Urinary bladder (tissue), 4 donors: ENCODE results near the gene WLS. TPM values are rescaled to one million over a fixed set of nuclear protein-coding genes. Genes with fewer than 3 reads are reported as not detected.

Source experiments
- DNase-seq: peaks from one replicate; pipeline ENCODE4 v3.0.0-alpha.2; 2015; ENCODE audit errors: extremely low spot score
- H3K27ac ChIP-seq: one replicate; pipeline ENCODE4 v1.5.1; 2013; ENCODE audit warnings: low read depth, mild to moderate bottlenecking, moderate library complexity
- H3K36me3 ChIP-seq: one replicate; pipeline ENCODE4 v1.6.1; 2013; ENCODE audit warnings: mild to moderate bottlenecking, moderate library complexity; ENCODE audit not compliant: insufficient read depth
- H3K4me1 ChIP-seq: one replicate; pipeline ENCODE4 v1.6.1; 2013; ENCODE audit warnings: mild to moderate bottlenecking, moderate library complexity; ENCODE audit not compliant: insufficient read depth
- H3K4me3 ChIP-seq: one replicate; pipeline ENCODE4 v1.5.1; 2013; ENCODE audit warnings: low read depth, low read length
- WGBS: extraction: QIAGEN DNeasy Blood & Tissue Kit; methylation state at CpG from one replicate; pipeline ENCODE4 v1.1.7; 2013; 5-methylcytosine and 5-hydroxymethylcytosine counted together
- polyA plus RNA-seq: library from polyadenylated mRNA; stranded (reverse); fragments of 200-250 nt; gene quantifications from one replicate; pipeline ENCODE4 v1.2.3, GENCODE V29; 2013
- total RNA-seq: library from RNA; depleted of rRNA; stranded (reverse); fragments of >200 nt; gene quantifications from one replicate; pipeline ENCODE4 v1.2.3, GENCODE V29; 2014
- donor health status: healthy with polysubstance abuse.
- donor health status: healthy.

The WLS gene
- total and polyA plus RNA-seq, 2 donors = 98.7 to 107 TPM

GRCh38 chr1:68220420-68220819, 11.9 kb downstream of the WLS start:
- H3K36me3 ChIP-seq = no peaks in the 10 kb centered on the region
- WGBS = 64% methylated on average over 4 of the region's 4 CpGs
- H3K4me1 ChIP-seq = no peaks in the 10 kb centered on the region
- no peak overlapping the region for H3K27ac ChIP-seq
- no peak for DNase-seq
- H3K4me3 ChIP-seq = no peak overlapping the region

GRCh38 chr1:68218490-68218889, 13.8 kb downstream of the WLS start:
- Histone ChIP-seq H3K4me3 (no peak overlapping the region), H3K36me3 (no peaks in the 10 kb centered on the region), H3K27ac (no peak overlapping the region), H3K4me1 (peaks cover 4% of the 10 kb centered on the region)
- DNase-seq = no peak
- WGBS = 46% methylated on average over 5 of the region's 5 CpGs

GRCh38 chr1:68217618-68218017, 14.7 kb downstream of the WLS start:
- Histone ChIP-seq H3K36me3 (no peaks in the 10 kb centered on the region), H3K4me3 (no peak overlapping the region), H3K4me1 (peaks cover 4% of the 10 kb centered on the region), H3K27ac (no peak overlapping the region)
- WGBS = 88% methylated on average over 5 of the region's 5 CpGs
- DNase-seq = no peak

GRCh38 chr1:68217060-68217554, 15.2 kb downstream of the WLS start:
- Histone ChIP-seq H3K4me1 (peaks cover 4% of the 10 kb centered on the region), H3K36me3 (no peaks in the 10 kb centered on the region), H3K4me3 (no peak overlapping the region), H3K27ac (no peak overlapping the region)
- WGBS = 85% methylated on average over 5 of the region's 5 CpGs
- DNase-seq = no peak

GRCh38 chr1:68216089-68216772, 16.1 kb downstream of the WLS start:
- Histone ChIP-seq H3K4me1 (peaks cover 4% of the 10 kb centered on the region), H3K4me3 (no peak overlapping the region), H3K36me3 (no peaks in the 10 kb centered on the region), H3K27ac (peak overlapping the region; percentile 38)
- DNase-seq = no peak
- WGBS = 52% methylated on average over 2 of the region's 2 CpGs

GRCh38 chr1:68213843-68214242, 18.5 kb downstream of the WLS start:
- Histone ChIP-seq H3K4me3 (no peak overlapping the region), H3K4me1 (peaks cover 4% of the 10 kb centered on the region), H3K27ac (no peak overlapping the region), H3K36me3 (no peaks in the 10 kb centered on the region)
- DNase-seq = no peak
- WGBS = 40% methylated on average over 5 of the region's 5 CpGs

- no peak overlapping the region for H3K27ac ChIP-seq
- H3K36me3 ChIP-seq = no peaks in the 10 kb centered on the region
- WGBS = 85% methylated on average over 6 of the region's 6 CpGs
- H3K4me3 ChIP-seq = no peak overlapping the region
- peaks cover 4% of the 10 kb centered on the region for H3K4me1 ChIP-seq
- no peak for DNase-seq
Measured at GRCh38 chr1:68211761-68212380, 20.5 kb downstream of the WLS start.

GRCh38 chr1:68210829-68211228, 21.5 kb downstream of the WLS start:
- H3K4me1 ChIP-seq = peaks cover 4% of the 10 kb centered on the region
- H3K4me3 ChIP-seq = no peak overlapping the region
- DNase-seq = no peak
- 59% methylated on average over 2 of the region's 2 CpGs for WGBS
- no peak overlapping the region for H3K27ac ChIP-seq
- H3K36me3 ChIP-seq = no peaks in the 10 kb centered on the region

- Histone ChIP-seq H3K27ac (no peak overlapping the region), H3K4me3 (no peak overlapping the region), H3K4me1 (peaks cover 4% of the 10 kb centered on the region), H3K36me3 (no peaks in the 10 kb centered on the region)
- no peak for DNase-seq
Measured at GRCh38 chr1:68210027-68210426, 22.3 kb downstream of the WLS start.

GRCh38 chr1:68206848-68207689, 25.3 kb downstream of the WLS start:
- DNase-seq = no peak
- 21% methylated on average over 3 of the region's 3 CpGs for WGBS
- Histone ChIP-seq H3K36me3 (no peaks in the 10 kb centered on the region), H3K4me3 (no peak overlapping the region), H3K27ac (peak overlapping the region; percentile 10), H3K4me1 (no peaks in the 10 kb centered on the region)

GRCh38 chr1:68205794-68206358, 26.4 kb downstream of the WLS start:
- H3K4me3 ChIP-seq = no peak overlapping the region
- no peak overlapping the region for H3K27ac ChIP-seq
- WGBS = 88% methylated on average over 3 of the region's 3 CpGs
- H3K36me3 ChIP-seq = no peaks in the 10 kb centered on the region
- no peaks in the 10 kb centered on the region for H3K4me1 ChIP-seq
- DNase-seq = no peak

GRCh38 chr1:68204977-68205630, 27.2 kb downstream of the WLS start:
- DNase-seq = no peak
- H3K36me3 ChIP-seq = no peaks in the 10 kb centered on the region
- 73% methylated on average over 4 of the region's 4 CpGs for WGBS
- H3K27ac ChIP-seq = no peak overlapping the region
- H3K4me3 ChIP-seq = no peak overlapping the region
- no peaks in the 10 kb centered on the region for H3K4me1 ChIP-seq

GRCh38 chr1:68202239-68202832, 30.0 kb downstream of the WLS start:
- Histone ChIP-seq H3K4me3 (no peak overlapping the region), H3K4me1 (no peaks in the 10 kb centered on the region), H3K36me3 (no peaks in the 10 kb centered on the region), H3K27ac (no peak overlapping the region)
- no peak for DNase-seq
- 75% methylated on average over 5 of the region's 5 CpGs for WGBS
